ENCODE measurements around the gene SAFB. TPM values are rescaled to one million over a fixed set of nuclear protein-coding genes. Genes with fewer than 3 reads are reported as not detected.

Gene SAFB
- total and polyA plus RNA-seq, 11 donors = 22.3 to 59.6 (median 48.0) TPM

DNA sequence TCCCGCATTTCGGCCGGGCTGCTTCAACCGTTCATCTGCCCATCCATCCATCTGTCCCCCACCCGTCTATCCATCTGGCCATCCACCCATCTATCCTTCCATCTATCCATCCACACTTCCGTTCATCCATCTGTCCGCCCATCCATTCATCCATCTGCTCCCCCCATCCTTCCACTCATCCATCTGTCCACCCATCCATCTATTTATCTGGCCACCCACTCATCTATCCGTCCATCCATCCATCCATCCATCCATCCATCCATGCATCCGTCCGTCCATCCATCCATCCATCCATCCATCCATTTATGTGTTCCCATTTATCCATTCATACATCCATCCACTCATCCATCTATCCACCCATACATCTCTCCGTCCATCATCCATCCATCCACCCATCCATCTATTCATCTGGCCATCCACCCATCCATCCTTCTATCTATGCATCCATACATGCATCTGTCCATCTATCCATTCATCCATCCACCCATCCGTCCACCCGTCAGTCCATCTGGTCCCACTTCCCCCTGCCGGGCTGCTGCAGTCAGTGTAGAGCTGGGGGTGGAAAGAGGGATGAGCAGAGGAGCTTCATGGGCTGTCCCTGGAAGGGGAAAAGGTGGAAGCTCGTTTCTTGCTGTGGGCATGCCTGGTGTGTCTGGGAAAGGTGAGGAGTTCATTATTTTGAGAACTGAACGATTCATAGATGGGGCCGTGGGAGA lies 58.7 kb downstream of the SAFB start:
- 64 to 67% (median 65%) methylated on average over 17 of the region's 17 CpGs for whole genome bisulfite sequencing, 4 donors
- no peaks in the 10 kb centered on the region for H3K9me3 ChIP-seq
- ATAC-seq (no peak), DNase-seq (no peak)
- H3K4me3 ChIP-seq = peak overlapping the region in 11 of 12 donors; percentile 69 to 99 (median 81)
- H3K4me1 ChIP-seq = peaks cover 0 to 27% (median 18%) of the 10 kb centered on the region in 12 donors
- H3K27ac ChIP-seq = peak overlapping the region in 5 of 12 donors; percentile 91 to 96 (median 94)
- intact Hi-C loops (cut with DNase I) = loop anchor here in 2 of 10 donors (5.0 to 10.0 kb wide), 4 partner anchors 59 to 1853 kb away; partner anchors contain the start of genes DPP9 (in 1 of the 2), DUS3L (in 1 of the 2), PNPLA6 (in 1 of the 2) and SAFB (in 1 of the 2)
- no peak for TF ChIP-seq POLR2A (IDR thresholded peaks at IDR 0.05)
- TF ChIP-seq, protein P1, sequence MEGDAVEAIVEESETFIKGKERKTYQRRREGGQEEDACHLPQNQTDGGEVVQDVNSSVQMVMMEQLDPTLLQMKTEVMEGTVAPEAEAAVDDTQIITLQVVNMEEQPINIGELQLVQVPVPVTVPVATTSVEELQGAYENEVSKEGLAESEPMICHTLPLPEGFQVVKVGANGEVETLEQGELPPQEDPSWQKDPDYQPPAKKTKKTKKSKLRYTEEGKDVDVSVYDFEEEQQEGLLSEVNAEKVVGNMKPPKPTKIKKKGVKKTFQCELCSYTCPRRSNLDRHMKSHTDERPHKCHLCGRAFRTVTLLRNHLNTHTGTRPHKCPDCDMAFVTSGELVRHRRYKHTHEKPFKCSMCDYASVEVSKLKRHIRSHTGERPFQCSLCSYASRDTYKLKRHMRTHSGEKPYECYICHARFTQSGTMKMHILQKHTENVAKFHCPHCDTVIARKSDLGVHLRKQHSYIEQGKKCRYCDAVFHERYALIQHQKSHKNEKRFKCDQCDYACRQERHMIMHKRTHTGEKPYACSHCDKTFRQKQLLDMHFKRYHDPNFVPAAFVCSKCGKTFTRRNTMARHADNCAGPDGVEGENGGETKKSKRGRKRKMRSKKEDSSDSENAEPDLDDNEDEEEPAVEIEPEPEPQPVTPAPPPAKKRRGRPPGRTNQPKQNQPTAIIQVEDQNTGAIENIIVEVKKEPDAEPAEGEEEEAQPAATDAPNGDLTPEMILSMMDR (IDR thresholded peaks at IDR 0.05) = no peak
- H3K36me3 ChIP-seq = peaks cover 0 to 11% (median 3%) of the 10 kb centered on the region in 9 donors
- H3K27me3 ChIP-seq = no peaks in the 10 kb centered on the region

DNA sequence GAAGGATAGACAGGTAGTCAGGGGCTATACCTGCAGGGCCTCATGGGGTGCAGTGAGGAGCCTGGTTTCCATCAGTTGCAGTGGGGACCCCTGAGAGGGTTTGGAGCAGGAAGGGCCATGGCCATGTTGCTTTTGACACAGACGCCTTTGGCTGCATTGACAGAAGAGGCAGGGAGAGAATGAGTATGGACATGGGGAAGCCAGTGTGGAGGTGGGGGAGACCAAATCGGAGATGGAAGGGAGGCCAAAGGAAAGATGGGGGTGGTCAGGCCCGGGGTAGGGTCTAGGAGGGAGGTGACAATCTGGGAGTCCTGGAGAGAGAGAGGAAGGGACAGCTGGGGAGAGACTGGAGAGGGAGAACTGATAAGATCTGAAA lies 59.2 kb downstream of the SAFB start:
- H3K36me3 ChIP-seq = peaks cover 0 to 11% (median 3%) of the 10 kb centered on the region in 9 donors
- ATAC-seq = no peak
- TF ChIP-seq POLR2A (IDR thresholded peaks at IDR 0.05) = no peak
- TF ChIP-seq, protein P1 (IDR thresholded peaks at IDR 0.05) = no peak
- no peak overlapping the region for H3K4me3 ChIP-seq
- DNase-seq = peak in 1 of 5 donors; percentile 20
- no peaks in the 10 kb centered on the region for H3K27me3 ChIP-seq
- 84 to 92% (median 90%) methylated on average over 3 of the region's 3 CpGs for WGBS, 4 donors
- peaks cover 0 to 28% (median 18%) of the 10 kb centered on the region in 12 donors for H3K4me1 ChIP-seq
- H3K27ac ChIP-seq = no peak overlapping the region
- H3K9me3 ChIP-seq = no peaks in the 10 kb centered on the region
- intact Hi-C loops (cut with DNase I) = loop anchor here in 2 of 10 donors (5.0 to 10.0 kb wide), 4 partner anchors 60 to 1853 kb away; partner anchors contain the start of genes DPP9 (in 1 of the 2), DUS3L (in 1 of the 2), PNPLA6 (in 1 of the 2) and SAFB (in 1 of the 2)

DNA sequence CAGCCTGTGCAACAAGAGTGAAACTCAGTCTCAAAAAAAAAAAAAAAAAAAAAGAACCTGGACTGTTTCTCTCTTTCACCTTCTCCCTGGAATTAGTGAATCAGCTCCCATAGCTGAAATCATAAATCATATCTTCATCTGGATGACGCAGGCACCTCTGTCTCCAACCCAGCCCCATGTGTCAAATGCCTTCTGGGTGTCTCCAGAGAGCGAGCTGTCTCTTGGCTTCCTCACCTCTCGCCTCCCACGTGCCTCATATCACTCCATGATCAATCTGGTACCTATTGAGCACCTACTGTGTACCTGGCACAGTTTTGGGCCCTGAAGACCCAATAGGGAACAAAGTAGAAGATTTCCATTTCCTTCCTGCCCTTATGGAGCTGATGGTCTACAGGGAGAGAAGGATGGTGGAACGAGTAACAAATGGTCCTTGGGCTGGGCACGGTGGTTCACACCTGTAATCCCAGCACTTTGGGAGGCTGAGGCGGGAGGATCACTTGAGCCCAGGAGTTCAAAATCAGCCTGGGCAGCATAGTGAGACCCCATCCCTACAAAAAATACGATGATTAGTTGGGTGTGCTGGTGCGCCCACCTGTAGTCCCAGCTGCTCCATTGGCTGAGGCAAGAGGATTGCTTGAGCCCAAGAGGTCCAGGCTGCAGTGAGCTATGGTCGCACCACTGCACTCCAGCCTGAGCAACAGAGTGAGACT lies 60.4 kb downstream of the SAFB start:
- Histone ChIP-seq H3K27me3 (no peaks in the 10 kb centered on the region), H3K4me1 (peaks cover 0 to 35% (median 22%) of the 10 kb centered on the region in 12 donors), H3K9me3 (no peaks in the 10 kb centered on the region), H3K27ac (no peak overlapping the region), H3K4me3 (no peak overlapping the region), H3K36me3 (peaks cover 0 to 2% (median 0%) of the 10 kb centered on the region in 9 donors)
- ATAC-seq (no peak), DNase-seq (no peak)
- intact Hi-C loops (cut with DNase I) = loop anchor here in 2 of 10 donors (5.0 to 10.0 kb wide), 4 partner anchors 61 to 1851 kb away; partner anchors contain the start of genes DPP9 (in 1 of the 2), DUS3L (in 1 of the 2), PNPLA6 (in 1 of the 2) and SAFB (in 1 of the 2)
- WGBS, 4 donors = 90 to 93% (median 92%) methylated on average over 10 of the region's 10 CpGs
- TF ChIP-seq, protein P1 (IDR thresholded peaks at IDR 0.05) = no peak
- TF ChIP-seq POLR2A (IDR thresholded peaks at IDR 0.05) = no peak
